Measurements from ENCODE around the gene ZNF710.

The ZNF710 gene

GRCh38 chr15:90079619-90080457 is 78.7 kb downstream of the ZNF710 start:
- no peak for DNase-seq (ENCODE audit: low spot score)

DNA sequence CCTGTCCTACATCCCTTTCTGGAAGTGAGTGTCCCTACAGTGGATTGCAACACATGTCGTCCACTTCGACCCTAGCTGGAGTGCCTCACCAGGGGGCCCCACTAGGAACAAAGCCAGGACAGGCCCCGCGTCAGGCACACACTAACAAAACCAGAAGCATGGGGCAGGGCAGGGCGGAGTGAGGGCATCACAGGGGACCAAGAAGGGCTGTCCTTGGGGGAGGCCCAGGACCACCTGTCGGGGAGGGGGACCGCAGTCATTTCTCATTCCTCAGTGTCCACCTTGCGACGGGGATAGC is 79.3 kb downstream of the ZNF710 start:
- DNase-seq (ENCODE audit: low spot score) = no peak

- no peak for DNase-seq (ENCODE audit: low spot score)
These were observed 79.8 kb downstream of the ZNF710 start for GRCh38 chr15:90080818-90081393.

DNA sequence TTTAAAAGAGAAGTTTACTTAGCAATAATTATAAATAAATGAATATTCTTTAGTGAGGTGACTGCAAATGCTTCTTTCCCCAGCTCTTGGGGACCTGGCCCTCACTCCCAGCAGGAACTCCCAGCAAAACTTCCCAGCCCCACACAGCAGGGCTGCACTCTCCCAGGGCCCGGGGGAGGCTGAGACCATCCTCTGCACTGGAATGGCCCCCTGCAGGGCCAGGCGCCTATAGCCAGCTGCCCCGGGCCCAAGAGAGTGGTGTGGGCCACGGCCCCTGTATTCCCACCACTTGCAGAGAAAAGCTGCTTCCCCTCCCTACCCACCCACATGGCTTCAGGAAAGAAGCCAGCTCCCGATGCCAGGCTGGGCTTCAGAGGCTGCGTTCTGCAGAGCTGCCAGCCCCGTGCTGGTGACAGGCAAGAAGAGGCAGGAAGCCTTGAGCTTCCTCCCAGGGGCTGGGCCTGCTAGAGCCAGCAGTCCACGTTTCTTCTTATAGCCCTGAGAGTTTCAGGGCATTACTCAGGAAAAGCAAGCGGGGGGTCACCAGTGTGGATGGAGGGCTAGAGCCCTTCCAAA is 81.1 kb downstream of the ZNF710 start:
- DNase-seq (ENCODE audit: low spot score) = no peak

- DNase-seq (ENCODE audit: low spot score) = peak; percentile 23
These were observed 82.3 kb downstream of the ZNF710 start for GRCh38 chr15:90083419-90083818.

GRCh38 chr15:90083954-90084607 is 83.0 kb downstream of the ZNF710 start:
- peak; percentile 65 for DNase-seq (ENCODE audit: low spot score)

DNA sequence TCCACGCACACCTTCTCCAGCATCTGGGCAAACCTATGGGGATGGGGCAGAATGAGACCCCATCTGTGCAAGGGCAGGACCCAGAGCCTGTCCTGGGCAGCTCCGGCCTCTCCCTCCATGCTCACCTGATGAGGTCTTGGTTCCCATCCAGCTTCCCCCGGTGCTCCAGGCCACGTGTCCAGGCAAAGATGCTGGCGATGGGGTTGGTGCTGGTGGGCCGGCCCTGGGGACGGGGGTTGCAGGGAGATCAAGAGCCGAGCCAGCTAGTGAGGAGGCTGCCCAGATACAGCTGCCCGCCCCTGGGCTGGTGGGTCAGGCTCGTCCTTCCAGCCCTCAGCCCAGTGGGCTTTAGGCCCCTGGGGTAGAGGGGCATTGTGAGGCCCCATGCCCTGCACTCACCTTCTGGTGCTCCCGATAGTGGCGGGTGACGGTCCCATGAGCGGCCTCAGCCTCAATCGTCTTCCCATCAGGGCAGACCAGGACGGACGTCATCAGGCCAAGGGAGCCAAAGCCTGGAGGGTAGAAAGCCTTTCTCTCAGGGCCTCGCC is 83.8 kb downstream of the ZNF710 start:
- DNase-seq (ENCODE audit: low spot score) = no peak

- DNase-seq (ENCODE audit: low spot score) = no peak
These were observed 84.4 kb downstream of the ZNF710 start for GRCh38 chr15:90085565-90085964.

DNA sequence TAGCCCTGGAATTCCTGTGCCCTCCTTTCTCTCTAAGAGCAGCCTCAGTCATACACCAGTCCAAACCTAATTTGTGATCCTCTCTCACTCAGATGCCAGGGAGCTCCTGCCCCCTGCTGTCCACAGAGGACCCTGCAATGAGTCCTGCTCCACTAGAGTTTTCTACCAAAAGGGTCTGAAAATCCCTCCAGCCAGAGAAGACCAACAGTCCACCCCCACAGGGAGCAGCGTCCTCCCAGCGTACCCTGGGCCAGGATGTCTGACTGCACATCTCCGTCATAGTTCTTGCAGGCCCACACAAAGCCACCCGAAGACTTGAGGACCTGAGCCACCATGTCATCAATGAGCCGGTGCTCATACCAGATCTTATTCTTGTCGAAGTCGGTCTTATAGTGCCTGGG is 85.7 kb downstream of the ZNF710 start:
- DNase-seq (ENCODE audit: low spot score) = peak; percentile 67

GRCh38 chr15:90087454-90088154 is 86.5 kb downstream of the ZNF710 start:
- DNase-seq (ENCODE audit: low spot score) = peak; percentile 40

- no peak for DNase-seq (ENCODE audit: low spot score)
These were observed 89.2 kb downstream of the ZNF710 start for GRCh38 chr15:90090226-90090848.

- DNase-seq (ENCODE audit: low spot score) = no peak
These were observed 90.2 kb downstream of the ZNF710 start for GRCh38 chr15:90091156-90091931.

- no peak for DNase-seq (ENCODE audit: low spot score)
These were observed 94.4 kb downstream of the ZNF710 start for GRCh38 chr15:90095521-90095959.

DNA sequence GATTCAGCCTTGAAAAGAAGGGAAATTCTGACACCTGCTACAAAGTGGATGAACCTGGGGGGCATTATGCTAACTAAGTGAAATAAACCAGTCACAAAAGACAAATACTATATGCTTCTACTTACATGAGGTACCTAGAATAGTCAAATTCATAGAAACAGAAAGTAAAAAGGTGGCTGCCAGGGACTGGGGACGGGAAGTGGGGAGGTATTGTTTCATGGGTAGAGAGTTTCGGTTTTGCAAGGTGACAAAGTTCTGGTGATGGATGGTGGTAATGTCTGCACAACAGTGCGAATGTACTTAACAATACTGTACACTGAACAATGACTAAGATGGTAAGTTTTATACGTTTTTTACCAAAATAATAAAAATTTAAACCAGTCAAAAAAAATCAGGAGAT is 96.4 kb downstream of the ZNF710 start:
- DNase-seq (ENCODE audit: low spot score) = peak; percentile 62

- peak; percentile 57 for DNase-seq (ENCODE audit: low spot score)
These were observed 98.1 kb downstream of the ZNF710 start for GRCh38 chr15:90099072-90099867.

DNA sequence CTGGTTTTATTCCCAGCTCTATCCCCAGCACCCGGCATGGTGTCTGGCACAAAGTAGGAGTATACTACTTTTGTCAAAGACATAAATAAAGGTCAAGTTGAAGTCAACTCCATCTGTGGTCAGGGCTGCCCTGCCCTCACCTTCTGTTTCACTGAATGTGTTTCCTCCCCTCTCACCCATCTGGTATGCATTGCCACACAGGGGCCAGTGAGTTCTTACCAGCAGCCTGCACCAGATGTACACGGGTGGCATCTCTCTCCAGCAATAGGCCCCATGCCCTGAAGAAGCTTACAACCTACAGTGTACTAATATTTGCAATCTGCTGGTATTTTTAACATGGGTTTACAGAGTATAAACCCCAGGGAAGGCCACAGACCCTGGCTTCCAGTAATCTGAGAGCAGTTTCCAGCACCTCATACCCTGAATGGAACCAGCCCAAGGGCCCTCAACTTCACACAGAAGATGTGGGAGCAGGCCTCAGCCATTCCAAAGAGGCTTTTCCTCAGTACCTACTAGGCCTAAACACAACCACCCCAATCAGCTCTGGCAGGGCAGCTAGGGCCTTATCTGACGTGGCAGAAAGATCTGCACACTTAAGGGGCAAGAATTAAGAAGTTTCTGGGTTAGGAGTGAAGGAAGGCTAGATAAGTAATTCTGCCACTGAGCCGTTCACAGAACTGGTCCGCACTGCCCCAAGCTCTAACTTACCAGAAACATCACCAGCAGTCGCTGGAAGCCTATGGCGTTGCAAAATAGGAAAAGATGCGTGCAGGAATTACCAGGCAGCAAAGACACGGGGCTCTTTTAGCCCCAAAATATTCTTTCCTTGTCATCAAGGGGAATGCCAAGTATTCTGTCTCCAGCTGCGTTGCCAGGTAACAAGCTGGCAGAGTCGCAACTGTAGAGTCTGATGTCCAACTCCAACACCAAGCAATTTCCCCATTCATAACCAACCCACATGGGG is 99.0 kb downstream of the ZNF710 start:
- DNase-seq (ENCODE audit: low spot score) = peak; percentile 51

DNA sequence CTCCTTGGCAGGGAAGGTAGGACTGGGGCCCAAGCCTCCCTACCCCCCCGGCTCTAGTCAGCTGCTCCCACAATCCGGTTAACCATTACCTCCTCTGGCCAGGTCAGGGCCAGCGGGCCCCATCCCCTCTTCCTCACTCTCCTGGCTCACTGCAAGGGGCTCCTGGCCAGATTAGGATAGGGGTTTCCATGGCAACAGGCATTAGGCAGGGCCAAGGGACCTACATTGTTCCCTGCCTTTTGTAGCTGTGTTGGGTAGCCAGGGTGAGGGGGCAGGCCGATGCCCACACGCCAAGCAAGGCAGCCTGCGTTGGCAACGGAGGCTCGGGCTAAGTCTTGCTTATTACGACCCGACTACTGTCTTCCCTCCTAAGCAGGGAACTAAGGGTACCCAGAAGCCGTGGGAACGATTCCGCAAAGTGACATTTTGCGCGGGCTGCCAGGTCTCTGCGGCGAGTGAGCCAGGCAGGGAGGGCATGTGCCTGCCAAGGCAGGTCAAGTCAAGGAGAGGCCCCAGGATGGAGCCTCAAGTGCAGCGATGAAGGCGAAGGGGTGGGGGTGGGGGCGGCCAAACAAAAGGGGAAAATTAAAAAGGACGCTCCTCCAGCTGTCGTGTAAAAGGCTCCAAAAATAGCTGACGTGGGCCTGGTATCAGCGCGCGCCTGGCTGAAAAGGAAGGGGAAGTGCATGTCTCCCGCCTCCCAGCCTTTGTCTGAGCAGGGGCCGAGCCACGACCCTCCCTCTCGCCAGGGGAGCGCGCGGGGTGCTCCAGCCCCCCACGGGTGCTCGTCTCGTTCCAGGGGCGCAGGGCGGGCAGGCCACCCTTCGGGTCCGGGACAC is 100.2 kb downstream of the ZNF710 start:
- DNase-seq (ENCODE audit: low spot score) = peak; percentile 36
